Panc1 (cell line): ENCODE data around the gene BTK.

Experiments used
- SIN3A ChIP-seq: IDR thresholded peaks from 2 replicates; pipeline ENCODE4 v1.6.1; 2012; ENCODE audit warnings: low read depth, mild to moderate bottlenecking, low read length, moderate library complexity, borderline replicate concordance; ENCODE audit not compliant: insufficient read depth
- TCF7L2 ChIP-seq: IDR thresholded peaks from 2 replicates; pipeline ENCODE4 v1.6.1; 2011; ENCODE audit warnings: mild to moderate bottlenecking, low read depth, low read length, inconsistent platforms
- TF ChIP-seq, protein P1 (sequence below): fragments of 450-650 bp; IDR thresholded peaks from 2 replicates; pipeline ENCODE4 v1.5.1; 2017; ENCODE audit warnings: mild to moderate bottlenecking
- TF ChIP-seq, protein P2 (sequence below), 2 experiments: IDR thresholded peaks; 2 replicates each; pipeline ENCODE4 v1.6.1; 2011 to 2012; ENCODE audit warnings: low read depth in 2 of 2, control low read depth in 1 of 2, low read length in 1 of 2, mild to moderate bottlenecking in 1 of 2, moderate library complexity in 1 of 2; ENCODE audit not compliant: insufficient read depth in 1 of 2

DNA sequence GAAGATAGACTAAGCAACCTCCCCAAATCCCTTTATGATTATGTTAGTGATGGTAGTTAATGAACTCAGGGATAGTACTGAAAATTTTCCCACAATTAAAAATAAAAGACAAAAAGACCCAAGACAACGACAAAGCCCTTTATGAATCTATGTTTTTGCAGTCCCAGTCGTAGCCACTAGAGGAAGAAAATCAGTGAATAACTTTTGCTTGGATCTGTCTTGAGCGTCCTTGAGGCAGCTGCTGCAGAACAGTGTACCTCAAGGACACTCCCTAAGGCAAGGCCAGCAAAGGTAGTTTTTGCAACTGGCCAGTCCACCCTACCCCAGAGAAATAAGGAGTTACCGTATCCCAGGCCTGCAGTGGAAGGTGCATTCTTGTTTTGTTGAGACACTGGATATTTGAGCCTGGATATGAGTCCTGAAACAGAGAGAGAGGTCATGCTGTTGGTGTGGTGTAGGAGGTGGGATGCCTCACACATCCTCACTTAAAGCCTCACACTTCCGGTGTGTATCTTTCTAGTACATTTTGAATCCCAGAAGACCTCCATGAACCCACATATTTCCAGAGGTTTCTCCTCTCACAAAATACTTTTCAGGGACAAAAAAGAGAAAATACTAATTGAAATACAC, 28.7 kb downstream of the BTK start:
- TF ChIP-seq, protein P1, sequence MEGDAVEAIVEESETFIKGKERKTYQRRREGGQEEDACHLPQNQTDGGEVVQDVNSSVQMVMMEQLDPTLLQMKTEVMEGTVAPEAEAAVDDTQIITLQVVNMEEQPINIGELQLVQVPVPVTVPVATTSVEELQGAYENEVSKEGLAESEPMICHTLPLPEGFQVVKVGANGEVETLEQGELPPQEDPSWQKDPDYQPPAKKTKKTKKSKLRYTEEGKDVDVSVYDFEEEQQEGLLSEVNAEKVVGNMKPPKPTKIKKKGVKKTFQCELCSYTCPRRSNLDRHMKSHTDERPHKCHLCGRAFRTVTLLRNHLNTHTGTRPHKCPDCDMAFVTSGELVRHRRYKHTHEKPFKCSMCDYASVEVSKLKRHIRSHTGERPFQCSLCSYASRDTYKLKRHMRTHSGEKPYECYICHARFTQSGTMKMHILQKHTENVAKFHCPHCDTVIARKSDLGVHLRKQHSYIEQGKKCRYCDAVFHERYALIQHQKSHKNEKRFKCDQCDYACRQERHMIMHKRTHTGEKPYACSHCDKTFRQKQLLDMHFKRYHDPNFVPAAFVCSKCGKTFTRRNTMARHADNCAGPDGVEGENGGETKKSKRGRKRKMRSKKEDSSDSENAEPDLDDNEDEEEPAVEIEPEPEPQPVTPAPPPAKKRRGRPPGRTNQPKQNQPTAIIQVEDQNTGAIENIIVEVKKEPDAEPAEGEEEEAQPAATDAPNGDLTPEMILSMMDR: peak; percentile 57; the same call in 1 of the 2 replicates
- TF ChIP-seq, protein P2, sequence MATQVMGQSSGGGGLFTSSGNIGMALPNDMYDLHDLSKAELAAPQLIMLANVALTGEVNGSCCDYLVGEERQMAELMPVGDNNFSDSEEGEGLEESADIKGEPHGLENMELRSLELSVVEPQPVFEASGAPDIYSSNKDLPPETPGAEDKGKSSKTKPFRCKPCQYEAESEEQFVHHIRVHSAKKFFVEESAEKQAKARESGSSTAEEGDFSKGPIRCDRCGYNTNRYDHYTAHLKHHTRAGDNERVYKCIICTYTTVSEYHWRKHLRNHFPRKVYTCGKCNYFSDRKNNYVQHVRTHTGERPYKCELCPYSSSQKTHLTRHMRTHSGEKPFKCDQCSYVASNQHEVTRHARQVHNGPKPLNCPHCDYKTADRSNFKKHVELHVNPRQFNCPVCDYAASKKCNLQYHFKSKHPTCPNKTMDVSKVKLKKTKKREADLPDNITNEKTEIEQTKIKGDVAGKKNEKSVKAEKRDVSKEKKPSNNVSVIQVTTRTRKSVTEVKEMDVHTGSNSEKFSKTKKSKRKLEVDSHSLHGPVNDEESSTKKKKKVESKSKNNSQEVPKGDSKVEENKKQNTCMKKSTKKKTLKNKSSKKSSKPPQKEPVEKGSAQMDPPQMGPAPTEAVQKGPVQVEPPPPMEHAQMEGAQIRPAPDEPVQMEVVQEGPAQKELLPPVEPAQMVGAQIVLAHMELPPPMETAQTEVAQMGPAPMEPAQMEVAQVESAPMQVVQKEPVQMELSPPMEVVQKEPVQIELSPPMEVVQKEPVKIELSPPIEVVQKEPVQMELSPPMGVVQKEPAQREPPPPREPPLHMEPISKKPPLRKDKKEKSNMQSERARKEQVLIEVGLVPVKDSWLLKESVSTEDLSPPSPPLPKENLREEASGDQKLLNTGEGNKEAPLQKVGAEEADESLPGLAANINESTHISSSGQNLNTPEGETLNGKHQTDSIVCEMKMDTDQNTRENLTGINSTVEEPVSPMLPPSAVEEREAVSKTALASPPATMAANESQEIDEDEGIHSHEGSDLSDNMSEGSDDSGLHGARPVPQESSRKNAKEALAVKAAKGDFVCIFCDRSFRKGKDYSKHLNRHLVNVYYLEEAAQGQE (IDR thresholded peaks at IDR 0.05; ENCODE audit: insufficient read depth in 1 of 2, low read depth in 2 of 2, low read length in 1 of 2): no peak
- TF ChIP-seq SIN3A (no peak), TCF7L2 (no peak)
